Heart right ventricle (tissue), 16 donors: ENCODE data around the gene PTPRN2. TPM values are rescaled to one million over a fixed set of nuclear protein-coding genes. Genes with fewer than 3 reads are reported as not detected.

ENCODE experiments used
- ATAC-seq, 8 donors: fragments of 200-7000 bp; cut with Tn5 transposase; one replicate each; pipeline ENCODE4 v1.9.1; 2020; ENCODE audit warnings: mild to moderate bottlenecking in 8 of 8, moderate library complexity in 8 of 8, moderate number of reproducible peaks in 1 of 8
- DNase-seq, 2 donors: peaks; one replicate each; pipeline ENCODE4 v3.0.0-alpha.2; 2020
- H3K27ac ChIP-seq, 10 donors: fragments of 200-600 bp; sonication (generic) in 2 of 10; one replicate each; pipeline versions ENCODE4 v1.5.0 to v1.8.0; 2020 to 2022; ENCODE audit warnings: mild to moderate bottlenecking in 3 of 10
- H3K27me3 ChIP-seq, 7 donors: fragments of 200-600 bp; one replicate each; pipeline ENCODE4 v1.8.0; 2021 to 2022; ENCODE audit warnings: mild to moderate bottlenecking in 2 of 7
- H3K36me3 ChIP-seq, 9 donors: fragments of 200-600 bp; sonication (generic) in 1 of 9; one replicate each; pipeline versions ENCODE4 v1.5.0 to v1.8.0; 2020 to 2022; ENCODE audit warnings: mild to moderate bottlenecking in 2 of 9
- H3K4me1 ChIP-seq, 9 donors: fragments of 200-600 bp; sonication (generic) in 1 of 9; one replicate each; pipeline versions ENCODE4 v1.5.0 to v1.8.0; 2020 to 2022; ENCODE audit warnings: mild to moderate bottlenecking in 4 of 9
- H3K4me3 ChIP-seq, 10 donors: fragments of 200-600 bp; sonication (generic) in 2 of 10; one replicate each; pipeline versions ENCODE4 v1.5.0 to v1.8.0; 2020 to 2022; ENCODE audit warnings: mild to moderate bottlenecking in 7 of 10, moderate library complexity in 2 of 10
- H3K9me3 ChIP-seq, 11 donors: fragments of 200-600 bp in 10 of 11; sonication (generic) in 2 of 11; one replicate each; pipeline versions ENCODE4 v1.5.0 to v1.8.0; 2013 to 2022; ENCODE audit warnings: mild to moderate bottlenecking in 2 of 11, control low read depth in 1 of 11, moderate library complexity in 1 of 11
- WGBS, 2 donors: extraction: QIAGEN DNeasy Blood & Tissue Kit; methylation state at CpG; one replicate each; pipeline ENCODE4 v1.1.7; 2013; ENCODE audit warnings: inconsistent platforms in 1 of 2; 5-methylcytosine and 5-hydroxymethylcytosine counted together
- intact Hi-C, 10 donors: fragments of 100-400 bp; cut with DNase I; formaldehyde crosslinking; loops; one replicate each; pipeline versions ENCODE4 v1.11.1 to v1.14.2; 2022
- polyA plus RNA-seq, 2 donors: library from polyadenylated mRNA; stranded (reverse); fragments of 200-250 nt; gene quantifications; one replicate each; pipeline ENCODE4 v1.2.3, GENCODE V29; 2013
- total RNA-seq, 10 donors: library from RNA; stranded (reverse); fragmentation: NEBNext Ultra II Directional in 3 of 10; extraction: Animal tissue kit (Norgen Biotek cat#: 25700) in 3 of 10; gene quantifications; one replicate each; pipeline versions ENCODE4 v1.2.1 to v1.2.4, GENCODE V29; 2021 to 2023
- TF ChIP-seq, protein P1 (sequence below), 9 donors: fragments of 200-600 bp; sonication (generic) in 2 of 9; IDR thresholded peaks; one replicate each; pipeline versions ENCODE4 v1.5.0 to v1.8.0; 2021 to 2022; ENCODE audit warnings: antibody characterized with exemption in 9 of 9, mild to moderate bottlenecking in 5 of 9, moderate library complexity in 1 of 9
- donor health status: Arrhythmogenic right ventricular cardiomyopathy.
- donor health status: ischemic (EF 13 %, LVEDD 7.1; RV severe dilation, severe dysfunction).
- donor health status: healthy with polysubstance abuse.
- donor health status: DM: no; HTN: yes; CAD: no.
- donor health status: DM: no; HTN: no; CAD: no.
- donor health status: ischemic (EF 25% LVEDD 6.9; RV normal size, moderate dysfunction).
- donor health status: ischemic (EF 25% LVEDD 5.7; RV mildly dilated, moderate dysfunction).
- donor health status: healthy.
- donor health status: DM: yes; HTN: yes; CAD: no.
- donor health status: Ischemic cardiomyopathy.
- donor health status: ischemic (EF 35%, LVEDD 5.7; RV mildly dilated, moderate dysfunction).
- donor health status: nonischemic (EF 11% LVEDD 7.7; RV severe dilation, severe dysfunction).
- donor health status: DM: yes; HTN: yes; CAD: no.
- donor health status: PGD.
- donor health status: ischemic (EF 29% LVEDD 5.4; RV normal size, mild dysfunction).
- donor health status: nonischemic (EF 23%, LVEDD 6.1; RV moderate dilation, normal function).

PTPRN2 gene
- total and polyA plus RNA-seq, 12 donors = 0.82 to 1.8 (median 1.3) TPM

- DNase-seq (peak in 1 of 2 donors; percentile 59), ATAC-seq (peak; percentile 23 to 61 (median 38))
- Histone ChIP-seq H3K36me3 (no peaks in the 10 kb centered on the region), H3K4me1 (peaks cover 0 to 28% (median 8%) of the 10 kb centered on the region in 9 donors), H3K27ac (peak overlapping the region in 1 of 10 donors; percentile 64), H3K27me3 (peaks cover 5 to 38% (median 26%) of the 10 kb centered on the region in 7 donors), H3K9me3 (no peaks in the 10 kb centered on the region), H3K4me3 (peak overlapping the region; percentile 11 to 63 (median 49))
- TF ChIP-seq, protein P1, sequence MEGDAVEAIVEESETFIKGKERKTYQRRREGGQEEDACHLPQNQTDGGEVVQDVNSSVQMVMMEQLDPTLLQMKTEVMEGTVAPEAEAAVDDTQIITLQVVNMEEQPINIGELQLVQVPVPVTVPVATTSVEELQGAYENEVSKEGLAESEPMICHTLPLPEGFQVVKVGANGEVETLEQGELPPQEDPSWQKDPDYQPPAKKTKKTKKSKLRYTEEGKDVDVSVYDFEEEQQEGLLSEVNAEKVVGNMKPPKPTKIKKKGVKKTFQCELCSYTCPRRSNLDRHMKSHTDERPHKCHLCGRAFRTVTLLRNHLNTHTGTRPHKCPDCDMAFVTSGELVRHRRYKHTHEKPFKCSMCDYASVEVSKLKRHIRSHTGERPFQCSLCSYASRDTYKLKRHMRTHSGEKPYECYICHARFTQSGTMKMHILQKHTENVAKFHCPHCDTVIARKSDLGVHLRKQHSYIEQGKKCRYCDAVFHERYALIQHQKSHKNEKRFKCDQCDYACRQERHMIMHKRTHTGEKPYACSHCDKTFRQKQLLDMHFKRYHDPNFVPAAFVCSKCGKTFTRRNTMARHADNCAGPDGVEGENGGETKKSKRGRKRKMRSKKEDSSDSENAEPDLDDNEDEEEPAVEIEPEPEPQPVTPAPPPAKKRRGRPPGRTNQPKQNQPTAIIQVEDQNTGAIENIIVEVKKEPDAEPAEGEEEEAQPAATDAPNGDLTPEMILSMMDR (IDR thresholded peaks at IDR 0.05) = peak in 2 of 9 donors; percentile 6 to 15
- intact Hi-C loops = no loop called here
- WGBS, 2 donors = 12 to 30% methylated on average over 77 to 79 of the region's 79 CpGs
These were observed 974.7 kb downstream of the PTPRN2 start for GRCh38 chr7:157612664-157613561.

DNA sequence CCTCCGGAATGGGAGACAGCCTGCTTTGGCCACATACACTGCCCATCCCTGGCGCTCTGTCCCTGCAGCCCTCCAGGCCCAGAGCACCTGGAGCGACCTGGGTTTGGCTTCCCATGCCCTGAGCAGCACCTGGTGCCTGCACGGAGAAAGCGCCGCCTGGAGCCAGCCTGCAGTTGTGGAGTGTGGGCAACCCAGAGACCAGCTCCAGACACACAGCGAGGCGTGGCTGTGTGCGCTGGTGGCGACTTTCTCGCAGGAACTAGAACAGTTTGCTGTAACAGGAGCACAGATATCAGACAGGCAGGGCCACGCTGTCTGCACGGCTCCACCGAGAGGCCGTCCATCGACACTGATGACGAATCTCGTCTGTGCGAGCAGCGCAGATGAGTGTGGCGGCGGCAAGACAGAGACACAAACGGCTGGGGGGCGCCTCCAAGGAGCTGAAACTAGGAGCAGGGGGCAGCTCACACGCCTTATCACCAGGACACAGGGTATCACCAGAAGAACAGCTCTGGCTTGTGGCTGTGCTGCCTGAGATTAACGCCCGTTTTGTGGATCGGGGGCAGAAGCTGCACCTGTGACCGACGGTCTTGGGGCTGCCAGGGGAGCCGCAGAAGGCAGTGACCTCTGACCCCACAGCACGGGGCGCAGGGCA is 975.5 kb downstream of the PTPRN2 start:
- no peaks in the 10 kb centered on the region for H3K36me3 ChIP-seq
- H3K27ac ChIP-seq = no peak overlapping the region
- H3K27me3 ChIP-seq = peaks cover 5 to 42% (median 26%) of the 10 kb centered on the region in 7 donors
- DNase-seq (no peak), ATAC-seq (no peak)
- 67 to 73% methylated on average over 33 of the region's 33 CpGs for WGBS, 2 donors
- peaks cover 0 to 28% (median 8%) of the 10 kb centered on the region in 9 donors for H3K4me1 ChIP-seq
- intact Hi-C loops = no loop called here
- no peaks in the 10 kb centered on the region for H3K9me3 ChIP-seq
- peak overlapping the region in 9 of 10 donors; percentile 11 to 63 (median 50) for H3K4me3 ChIP-seq
- TF ChIP-seq, protein P1 (IDR thresholded peaks at IDR 0.05) = no peak

DNA sequence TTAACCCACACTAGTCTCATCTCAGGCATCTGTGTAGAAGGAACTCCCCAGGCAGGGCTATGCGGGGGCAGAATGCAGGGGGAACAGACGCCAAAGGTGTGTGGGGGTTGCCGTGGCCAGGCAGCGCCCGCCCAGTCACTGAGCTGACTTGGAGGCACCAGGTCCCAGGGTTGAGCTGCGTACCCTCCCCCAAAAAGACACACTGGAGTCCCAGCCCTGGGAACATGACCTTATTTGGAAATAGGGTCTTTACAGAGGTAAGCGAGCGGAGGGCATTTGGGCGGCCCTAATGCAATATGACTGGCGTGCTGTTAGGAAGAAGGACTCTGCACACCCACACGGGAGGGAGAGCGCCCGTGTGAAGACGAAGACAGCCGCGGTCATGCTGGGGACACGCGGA is 976.3 kb downstream of the PTPRN2 start:
- intact Hi-C loops = no loop called here
- ATAC-seq (no peak), DNase-seq (no peak)
- H3K27me3 ChIP-seq = peaks cover 5 to 40% (median 26%) of the 10 kb centered on the region in 7 donors
- H3K27ac ChIP-seq = no peak overlapping the region
- peaks cover 0 to 28% (median 8%) of the 10 kb centered on the region in 9 donors for H3K4me1 ChIP-seq
- no peaks in the 10 kb centered on the region for H3K36me3 ChIP-seq
- no peaks in the 10 kb centered on the region for H3K9me3 ChIP-seq
- TF ChIP-seq, protein P1 (IDR thresholded peaks at IDR 0.05) = no peak
- 92% methylated on average over 18 of the region's 18 CpGs for WGBS, 2 donors
- H3K4me3 ChIP-seq = no peak overlapping the region

GRCh38 chr7:157610671-157611295 is 976.8 kb downstream of the PTPRN2 start:
- 71 to 78% methylated on average over 17 of the region's 17 CpGs for WGBS, 2 donors
- Histone ChIP-seq H3K36me3 (no peaks in the 10 kb centered on the region), H3K4me1 (peaks cover 0 to 25% (median 8%) of the 10 kb centered on the region in 9 donors), H3K9me3 (no peaks in the 10 kb centered on the region), H3K27ac (no peak overlapping the region), H3K27me3 (peaks cover 5 to 40% (median 26%) of the 10 kb centered on the region in 7 donors), H3K4me3 (no peak overlapping the region)
- DNase-seq (no peak), ATAC-seq (no peak)
- intact Hi-C loops = no loop called here
- TF ChIP-seq, protein P1 (IDR thresholded peaks at IDR 0.05) = no peak
